ENCODE results near the gene EPS8.
A peak's percentile ranks its signal among the peaks of the same experiment; 100 is the strongest.

The EPS8 gene

DNA sequence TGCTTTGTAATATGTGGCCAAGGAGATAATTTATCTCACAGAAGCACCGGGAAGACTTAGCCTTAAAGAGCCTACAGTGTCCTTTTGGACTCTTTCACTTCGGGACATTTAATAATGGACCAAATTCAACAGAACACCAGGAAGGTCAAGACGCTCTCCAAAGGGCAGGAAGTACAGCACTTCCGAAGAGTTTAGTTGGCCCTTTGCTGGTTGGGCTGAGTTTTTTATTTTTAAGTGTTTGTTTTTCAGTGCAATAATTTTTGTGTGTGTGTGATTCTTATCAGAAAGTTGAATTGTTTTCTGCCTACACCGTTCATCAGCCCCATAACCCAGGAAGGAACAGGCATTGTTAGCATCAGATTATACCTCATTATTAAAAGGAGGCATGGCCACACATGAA, 193.0 kb downstream of the EPS8 start:
- DNase-seq, result no peak

DNA sequence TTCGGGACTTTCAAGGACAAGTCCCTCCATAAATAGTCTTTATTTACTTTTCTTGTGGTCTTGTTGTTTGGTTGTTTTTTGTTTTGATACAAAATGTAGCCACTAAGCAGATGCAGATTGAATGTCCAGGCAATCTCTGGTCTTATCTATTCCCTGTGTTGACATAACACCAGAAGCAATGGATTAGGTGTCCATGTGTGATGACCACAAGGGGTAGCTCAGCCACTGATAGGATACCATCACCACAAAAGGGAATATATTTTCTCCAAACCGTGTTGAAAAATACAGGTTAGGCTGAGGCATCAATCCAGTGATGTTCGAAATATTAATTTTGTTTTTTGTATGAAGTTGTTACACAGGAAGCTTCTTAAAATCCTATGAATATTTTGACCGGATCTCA, 196.3 kb downstream of the EPS8 start:
- no peak for DNase-seq

DNA sequence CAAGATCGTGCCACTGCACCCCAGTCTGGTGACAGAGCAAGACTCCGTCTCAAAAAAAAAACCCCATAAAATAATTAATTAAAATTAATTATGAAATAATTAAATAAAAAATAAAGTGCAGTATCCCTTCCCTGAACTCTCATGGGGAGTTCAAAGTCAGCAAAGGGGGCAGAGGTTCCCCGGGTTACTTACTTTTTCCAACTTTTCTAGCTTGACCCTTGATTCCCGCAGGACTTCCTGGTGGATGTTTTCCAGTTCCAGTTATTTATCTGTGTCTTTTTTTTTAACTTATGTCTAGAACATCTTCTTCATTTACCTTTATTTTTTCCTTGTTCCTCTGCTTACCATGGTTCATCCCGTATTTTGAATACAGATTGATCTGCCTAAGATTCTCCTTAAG, 197.4 kb downstream of the EPS8 start:
- no peak for DNase-seq

DNA sequence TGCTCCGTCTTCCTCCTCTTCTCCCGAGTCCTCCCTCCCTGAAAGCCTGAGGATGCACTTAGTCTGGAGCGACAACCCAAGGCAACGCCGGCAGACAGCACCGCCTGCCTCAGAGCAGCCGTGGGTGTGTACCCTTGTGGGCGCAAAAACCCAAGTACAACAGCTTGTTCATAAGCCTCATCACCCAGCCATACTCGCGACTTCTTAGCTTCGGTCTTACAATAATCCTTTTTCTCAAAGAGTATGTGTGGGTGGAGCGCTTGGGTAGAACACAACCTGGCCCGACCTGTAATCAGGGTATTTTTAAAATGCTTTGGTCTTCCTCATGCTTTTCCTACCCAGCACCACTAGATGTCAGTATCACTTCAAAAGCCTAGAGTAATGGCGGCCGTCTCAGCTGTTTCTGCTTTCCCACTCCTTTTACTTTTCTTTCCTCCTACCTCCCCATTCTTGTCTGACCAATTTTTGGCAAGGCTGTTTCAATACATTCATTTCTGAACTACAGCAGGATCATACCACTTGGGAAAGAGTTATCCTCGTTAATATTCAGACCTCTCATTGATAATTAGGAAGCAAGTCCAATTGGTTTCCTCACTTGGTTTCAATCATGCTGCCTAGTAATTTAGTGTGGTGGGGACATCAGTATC, 198.9 kb downstream of the EPS8 start:
- peak; percentile 42 for DNase-seq

DNA sequence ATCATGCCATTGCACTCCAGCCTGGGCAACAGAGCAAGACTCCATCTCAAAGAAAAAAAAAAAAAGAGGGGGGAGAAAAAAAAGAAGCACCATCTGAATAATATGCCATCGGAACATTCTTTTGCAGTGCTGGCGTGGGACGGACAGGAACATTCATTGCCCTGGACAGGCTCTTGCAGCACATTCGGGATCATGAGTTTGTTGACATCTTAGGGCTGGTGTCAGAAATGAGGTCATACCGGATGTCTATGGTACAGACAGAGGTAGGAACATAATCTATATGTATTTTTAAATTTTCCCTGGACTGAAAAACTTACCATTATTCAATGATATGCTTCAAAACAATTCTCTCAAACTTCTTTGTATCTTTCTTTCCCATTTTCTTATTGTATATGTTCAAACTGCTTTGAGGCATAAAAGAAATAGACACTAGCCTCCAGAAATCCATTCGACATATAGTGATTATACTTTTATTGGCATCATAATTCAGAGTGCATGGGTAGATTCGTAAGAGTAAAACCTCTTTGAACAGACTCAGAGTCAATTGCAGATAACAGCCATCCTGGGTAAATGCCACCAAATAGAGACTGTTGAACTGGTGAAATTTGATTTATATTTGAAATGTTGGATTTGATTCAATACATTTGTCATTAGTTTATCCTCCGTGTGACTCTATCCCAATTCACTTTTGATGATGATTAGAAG, 199.7 kb downstream of the EPS8 start:
- no peak for DNase-seq

DNA sequence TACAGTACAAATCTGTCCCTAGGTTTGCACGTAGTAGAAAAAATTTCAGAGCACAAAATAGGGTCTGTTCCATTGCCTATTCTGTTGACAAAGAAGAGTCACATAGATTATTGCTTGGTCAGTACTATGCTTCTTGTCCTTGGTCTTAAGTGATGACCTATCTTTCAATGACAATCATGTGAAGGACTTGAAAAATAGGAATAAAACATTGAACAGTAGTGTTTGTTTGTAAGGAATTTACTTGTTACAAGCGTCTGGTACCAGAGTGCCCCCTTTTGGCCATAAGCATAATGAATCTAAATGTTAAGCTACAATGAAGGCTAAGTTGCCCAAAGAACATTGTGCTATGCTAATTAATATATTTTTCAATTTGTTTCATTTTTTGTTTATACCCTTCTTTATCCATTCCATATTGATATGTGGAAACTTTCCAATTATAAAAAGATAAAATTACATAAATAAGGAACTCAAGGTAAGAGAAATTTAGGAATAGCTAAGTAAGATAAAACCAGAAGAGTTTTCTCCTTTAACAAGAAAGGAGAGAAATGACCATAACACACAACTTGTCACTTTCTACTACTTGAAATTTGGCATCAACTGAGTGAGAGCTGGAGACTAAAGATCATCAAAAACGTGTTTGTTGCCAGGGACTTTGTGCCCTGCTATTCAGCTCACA, 204.7 kb downstream of the EPS8 start:
- no peak for DNase-seq

DNA sequence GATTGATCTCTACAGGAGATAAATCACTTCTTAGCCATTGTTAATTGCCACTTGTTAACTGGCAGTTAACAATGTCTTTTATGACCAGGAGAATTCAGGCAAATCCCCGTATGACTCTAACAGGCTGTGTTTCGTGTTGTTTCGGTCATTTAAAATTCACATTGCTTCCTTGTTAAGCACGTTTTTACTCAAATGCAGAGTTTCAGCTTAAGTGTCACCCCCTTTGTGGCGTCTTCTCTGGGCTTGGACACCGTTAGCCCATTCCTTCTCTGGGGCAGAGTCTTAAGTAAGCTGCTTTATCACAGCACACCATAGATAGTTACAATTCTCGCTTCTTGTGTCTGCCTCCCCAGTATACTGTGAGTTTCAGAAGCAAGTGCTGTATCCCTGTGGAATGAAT, 205.4 kb downstream of the EPS8 start:
- DNase-seq, result no peak

DNA sequence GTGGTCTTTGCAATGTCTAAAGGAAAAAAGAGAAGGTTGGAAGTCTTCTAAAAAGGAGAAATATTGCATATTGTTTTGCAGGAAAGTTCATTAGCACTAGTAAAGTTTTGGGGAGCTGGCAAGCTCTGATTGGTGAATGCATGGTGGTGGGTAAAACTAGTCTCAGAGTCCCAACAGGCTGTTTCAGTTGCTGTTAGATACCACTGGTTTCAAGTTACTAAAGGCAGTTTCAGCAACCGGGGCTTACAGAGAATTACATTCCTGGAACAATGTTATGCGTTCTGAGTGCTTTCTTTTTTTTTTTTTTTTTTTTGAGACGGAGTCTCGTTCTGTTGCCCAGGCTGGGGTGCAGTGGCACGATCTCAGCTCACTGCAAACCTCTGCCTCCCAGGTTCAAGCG, 208.2 kb downstream of the EPS8 start:
- DNase-seq, result no peak

DNA sequence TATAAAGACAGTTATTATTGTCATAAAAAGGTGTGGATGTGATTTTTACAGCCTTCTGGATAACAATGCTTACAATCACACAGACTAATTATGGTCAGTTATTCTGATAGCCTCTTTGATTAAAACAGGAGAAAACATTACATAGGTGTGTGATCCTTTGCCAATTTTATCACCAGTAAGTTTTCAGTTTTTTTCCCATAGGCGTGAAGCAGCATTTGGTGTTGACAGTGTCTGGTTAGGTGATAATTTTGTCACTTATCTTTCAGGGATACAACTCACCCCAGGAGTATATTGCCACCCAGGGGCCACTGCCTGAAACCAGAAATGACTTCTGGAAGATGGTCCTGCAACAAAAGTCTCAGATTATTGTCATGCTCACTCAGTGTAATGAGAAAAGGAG, 208.8 kb downstream of the EPS8 start:
- peak; percentile 26 for DNase-seq

DNA sequence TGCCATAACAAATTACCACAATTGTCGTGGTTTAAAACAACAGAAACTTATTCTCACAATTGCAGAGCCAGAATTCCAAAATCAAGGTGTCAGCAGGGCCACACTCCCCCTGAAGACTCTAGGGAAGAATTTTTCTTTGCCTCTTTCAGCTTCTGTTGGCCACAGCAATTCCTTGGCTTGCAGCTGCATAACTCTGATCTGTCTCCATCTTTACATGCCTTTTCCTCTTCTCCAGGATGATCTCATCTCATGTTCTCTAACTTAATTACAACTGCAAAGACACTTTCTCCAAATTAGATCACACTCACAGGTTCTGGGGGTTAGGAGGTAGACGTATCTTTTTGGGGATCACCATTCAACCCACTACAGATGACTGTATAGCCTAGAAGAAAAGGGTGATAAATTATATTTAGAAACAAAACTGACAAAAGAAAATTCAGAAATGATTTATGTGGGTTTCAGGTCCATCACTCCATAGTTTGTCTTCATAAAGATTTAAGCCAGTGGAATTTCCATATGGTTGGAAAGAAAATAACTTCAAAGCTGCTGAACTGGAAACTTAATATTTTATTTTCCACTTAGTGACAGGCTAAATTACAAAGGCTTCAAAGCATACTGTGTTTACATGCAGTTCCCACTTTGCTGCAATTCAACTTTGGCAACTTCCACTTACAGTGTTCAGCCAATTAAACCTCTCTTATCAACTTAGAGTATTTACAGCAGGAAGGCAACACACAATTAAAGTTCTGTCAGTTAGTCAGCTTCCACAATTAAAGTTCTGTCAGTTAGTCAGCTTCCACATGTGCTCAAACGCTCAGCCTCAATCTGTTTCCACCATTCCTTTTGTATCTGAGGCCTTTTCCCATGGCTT, 213.3 kb downstream of the EPS8 start:
- no peak for DNase-seq

DNA sequence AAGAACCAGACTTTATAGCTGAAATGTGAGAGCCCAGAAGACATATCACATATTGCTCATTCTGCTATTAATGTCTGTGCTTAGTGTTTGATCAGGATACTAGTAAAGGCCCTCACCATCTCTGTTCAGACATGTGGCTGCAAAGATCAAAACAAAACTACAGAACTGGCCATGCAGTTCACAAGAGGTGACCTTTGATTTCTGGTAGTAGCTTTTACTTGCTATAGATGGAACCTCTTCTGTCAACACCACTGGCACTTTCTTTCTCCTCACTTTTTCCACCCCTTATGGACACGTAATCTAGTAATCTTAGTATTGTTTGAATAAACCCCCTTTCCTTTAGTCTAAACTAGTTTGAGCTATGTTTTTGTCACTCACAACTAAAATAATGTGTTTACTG, 214.8 kb downstream of the EPS8 start:
- no peak for DNase-seq

All from activated T-cell treated with anti-CD3 and anti-CD28 coated beads, Interleukin-2, amount 50 U/mL, for 1 hour (primary cell).